ELF-1 (cell line): ENCODE results near the gene GNB1L.
"Not testable (repeated sequence)": the region's sequence is repeated elsewhere in the genome, so short reads cannot be mapped to it uniquely, and the experiment has no call there.

Experiments
- DNase-seq: peaks from one replicate; pipeline ENCODE4 v3.0.0-alpha.2; 2016; ENCODE audit warnings: low read depth, low spot score

GNB1L gene

GRCh38 chr22:19796160-19796559 is 58.5 kb downstream of the GNB1L start:
- DNase-seq: no peak

GRCh38 chr22:19795617-19796008 is 59.1 kb downstream of the GNB1L start:
- no peak for DNase-seq

GRCh38 chr22:19793661-19794310 is 60.9 kb downstream of the GNB1L start:
- DNase-seq: no peak

GRCh38 chr22:19793161-19793560 is 61.5 kb downstream of the GNB1L start:
- no peak for DNase-seq

GRCh38 chr22:19792383-19792896 is 62.2 kb downstream of the GNB1L start:
- DNase-seq: not testable (repeated sequence)

GRCh38 chr22:19791894-19792293 is 62.8 kb downstream of the GNB1L start:
- no peak for DNase-seq

- DNase-seq: no peak
Observed at GRCh38 chr22:19791243-19791642, 63.4 kb downstream of the GNB1L start.

GRCh38 chr22:19789828-19790227 is 64.8 kb downstream of the GNB1L start:
- no peak for DNase-seq

GRCh38 chr22:19789406-19789805 is 65.3 kb downstream of the GNB1L start:
- no peak for DNase-seq

GRCh38 chr22:19788661-19789225 is 65.9 kb downstream of the GNB1L start:
- DNase-seq: no peak

- no peak for DNase-seq
Observed at GRCh38 chr22:19787849-19788141, 66.9 kb downstream of the GNB1L start.

GRCh38 chr22:19786959-19787848 is 67.5 kb downstream of the GNB1L start:
- no peak for DNase-seq

GRCh38 chr22:19786264-19786585 is 68.4 kb downstream of the GNB1L start:
- no peak for DNase-seq

GRCh38 chr22:19785461-19786263 is 69.0 kb downstream of the GNB1L start:
- DNase-seq: no peak

GRCh38 chr22:19784384-19785175 is 70.1 kb downstream of the GNB1L start:
- no peak for DNase-seq

- no peak for DNase-seq
Observed at GRCh38 chr22:19783586-19784383, 70.9 kb downstream of the GNB1L start.

GRCh38 chr22:19782533-19782932 is 72.1 kb downstream of the GNB1L start:
- DNase-seq: no peak

- DNase-seq: no peak
Observed at GRCh38 chr22:19779685-19780268, 74.9 kb downstream of the GNB1L start.

- no peak for DNase-seq
Observed at GRCh38 chr22:19779011-19779421, 75.7 kb downstream of the GNB1L start.

- not testable (repeated sequence) for DNase-seq
Observed at GRCh38 chr22:19777192-19777591, 77.5 kb downstream of the GNB1L start.
